HUES6 (cell line): ENCODE data around the gene DYNC2H1.

Source experiments
- H3K27ac ChIP-seq: 2 replicates; pipeline ENCODE4 v1.7.0; 2013; ENCODE audit warnings: low read depth, mild to moderate bottlenecking, low read length, inconsistent platforms
- H3K27me3 ChIP-seq: 2 replicates; pipeline ENCODE4 v1.6.1; 2013; ENCODE audit warnings: low read length; ENCODE audit not compliant: control insufficient read depth, insufficient read depth
- H3K36me3 ChIP-seq: 2 replicates; pipeline ENCODE4 v1.6.1; 2013; ENCODE audit warnings: low read length; ENCODE audit not compliant: control insufficient read depth, insufficient read depth
- H3K4me1 ChIP-seq: 2 replicates; pipeline ENCODE4 v1.6.1; 2013; ENCODE audit warnings: low read length; ENCODE audit not compliant: control insufficient read depth, insufficient read depth
- H3K4me3 ChIP-seq: 2 replicates; pipeline ENCODE4 v1.5.1; 2013; ENCODE audit warnings: low read depth, low read length
- H3K9ac ChIP-seq: one replicate; pipeline ENCODE4 v1.6.1; 2013; ENCODE audit warnings: mild to moderate bottlenecking, low read length
- H3K9me3 ChIP-seq: 2 replicates; pipeline ENCODE4 v1.6.1; 2013; ENCODE audit warnings: low read depth, low read length; ENCODE audit not compliant: control insufficient read depth, insufficient read depth

The DYNC2H1 gene

DNA sequence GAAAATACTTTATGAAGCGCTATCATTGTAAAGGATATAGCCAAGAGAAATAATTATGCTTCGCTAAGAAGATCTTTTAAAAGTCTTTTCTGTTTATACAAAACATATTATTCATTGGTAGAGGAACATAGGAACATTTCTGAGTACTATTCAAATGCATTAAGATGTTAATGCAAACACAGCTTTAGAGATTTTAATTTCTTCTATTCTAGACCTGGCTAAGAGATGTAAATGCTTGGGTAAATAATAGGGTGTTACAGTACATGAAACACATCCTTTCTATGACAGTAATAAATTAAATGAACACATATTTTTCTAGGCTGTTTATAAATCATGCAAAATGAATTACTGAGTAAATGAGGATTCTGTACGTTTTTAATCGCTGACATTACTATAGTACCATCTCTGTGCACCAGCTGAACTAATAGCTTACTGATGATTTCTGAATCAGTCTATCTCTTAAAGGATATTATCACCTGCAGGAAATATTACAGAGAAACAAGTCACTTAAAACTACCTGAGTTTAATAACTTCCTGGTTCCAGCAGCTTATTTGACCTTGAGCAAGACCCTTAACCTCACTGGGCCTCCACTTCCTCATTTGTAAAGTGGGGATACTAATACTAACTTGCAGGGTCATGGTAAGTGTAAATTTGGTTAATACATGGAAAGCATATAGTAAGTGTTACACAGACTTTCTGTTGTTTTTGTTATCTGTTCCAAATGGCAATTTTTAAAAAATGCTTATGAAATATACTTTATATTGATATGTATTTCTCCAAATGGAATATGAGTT is 344.9 kb downstream of the DYNC2H1 start:
- Histone ChIP-seq H3K4me1 (no peaks in the 10 kb centered on the region), H3K9ac (no peak overlapping the region), H3K36me3 (no peaks in the 10 kb centered on the region)

DNA sequence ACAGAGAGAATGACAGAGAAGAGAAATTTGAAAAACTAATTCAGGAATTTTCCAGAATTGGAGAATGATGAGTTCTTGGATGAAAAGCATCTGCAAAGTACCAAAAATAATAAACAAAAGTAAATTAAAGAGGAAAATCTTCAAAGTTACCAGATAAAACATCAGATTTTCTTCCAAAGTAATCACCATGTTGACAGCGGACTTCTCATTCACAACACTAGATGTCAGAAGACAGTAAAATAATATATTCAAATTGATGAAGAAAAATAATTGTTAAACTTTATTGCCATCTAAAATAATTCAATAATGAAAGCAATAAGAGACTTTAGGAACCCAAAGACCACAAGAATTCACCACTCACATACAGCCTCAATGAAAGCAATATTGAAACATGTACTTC is 355.2 kb downstream of the DYNC2H1 start:
- Histone ChIP-seq H3K9ac (no peak overlapping the region), H3K9me3 (no peaks in the 10 kb centered on the region), H3K4me3 (no peak overlapping the region), H3K27ac (no peak overlapping the region), H3K27me3 (no peaks in the 10 kb centered on the region), H3K36me3 (no peaks in the 10 kb centered on the region), H3K4me1 (no peaks in the 10 kb centered on the region)

More for the DNA sequence above, 344.9 kb downstream of the DYNC2H1 start:
- Histone ChIP-seq H3K9me3 (no peaks in the 10 kb centered on the region), H3K27me3 (no peaks in the 10 kb centered on the region), H3K27ac (no peak overlapping the region), H3K4me3 (no peak overlapping the region)

DNA sequence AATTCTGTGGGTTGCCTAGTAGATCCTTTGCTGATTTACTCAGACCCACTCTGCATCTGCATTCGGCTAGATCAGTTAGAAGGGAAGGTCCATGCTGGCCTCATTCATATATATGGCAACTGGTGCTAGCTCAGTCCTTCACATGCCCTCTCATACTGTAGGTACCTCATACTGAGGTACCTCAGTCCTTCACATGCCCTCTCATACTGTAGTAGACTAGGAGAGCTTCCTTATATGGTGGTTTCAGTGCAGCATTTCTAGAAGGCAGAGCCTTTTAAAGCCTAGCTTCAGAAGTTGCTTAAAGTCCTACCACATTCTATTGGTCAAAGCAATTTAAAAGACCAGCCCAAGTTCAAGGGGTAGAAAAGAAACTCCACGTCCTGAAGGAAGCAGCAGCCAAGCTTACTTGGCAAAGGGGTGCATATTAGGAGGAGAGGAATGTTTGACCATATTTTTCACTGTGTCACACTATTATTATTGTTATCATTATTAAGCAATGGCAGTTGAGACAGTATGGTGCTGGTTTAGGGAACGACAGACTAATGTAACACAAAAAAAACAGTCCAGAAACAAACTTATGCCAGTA is 356.4 kb downstream of the DYNC2H1 start:
- H3K27me3 ChIP-seq = no peaks in the 10 kb centered on the region
- H3K4me3 ChIP-seq = no peak overlapping the region
- no peak overlapping the region for H3K27ac ChIP-seq
- H3K9ac ChIP-seq = no peak overlapping the region
- H3K4me1 ChIP-seq = no peaks in the 10 kb centered on the region
- H3K9me3 ChIP-seq = no peaks in the 10 kb centered on the region
- H3K36me3 ChIP-seq = no peaks in the 10 kb centered on the region

DNA sequence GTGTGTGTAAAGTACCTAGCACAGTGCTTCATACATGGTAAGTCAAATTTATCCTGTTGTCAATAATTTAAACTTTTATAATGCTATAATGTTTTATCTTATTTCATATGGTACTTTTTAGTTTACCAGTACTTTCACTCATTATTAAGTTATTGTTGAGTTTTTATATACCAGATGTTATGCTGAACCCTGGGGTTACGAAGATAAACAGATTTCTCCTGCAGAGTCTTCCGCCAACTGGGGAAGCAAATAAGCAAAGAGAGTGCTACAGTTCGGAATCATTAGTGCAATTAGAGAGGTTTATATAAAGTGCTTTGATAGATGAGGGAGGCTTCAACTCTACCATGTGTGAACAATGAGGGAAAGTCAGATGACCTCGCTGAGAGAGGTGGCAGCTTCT is 362.3 kb downstream of the DYNC2H1 start:
- no peak overlapping the region for H3K27ac ChIP-seq
- no peaks in the 10 kb centered on the region for H3K36me3 ChIP-seq
- H3K4me1 ChIP-seq = no peaks in the 10 kb centered on the region
- H3K27me3 ChIP-seq = no peaks in the 10 kb centered on the region
- no peak overlapping the region for H3K4me3 ChIP-seq
- no peaks in the 10 kb centered on the region for H3K9me3 ChIP-seq
- no peak overlapping the region for H3K9ac ChIP-seq

DNA sequence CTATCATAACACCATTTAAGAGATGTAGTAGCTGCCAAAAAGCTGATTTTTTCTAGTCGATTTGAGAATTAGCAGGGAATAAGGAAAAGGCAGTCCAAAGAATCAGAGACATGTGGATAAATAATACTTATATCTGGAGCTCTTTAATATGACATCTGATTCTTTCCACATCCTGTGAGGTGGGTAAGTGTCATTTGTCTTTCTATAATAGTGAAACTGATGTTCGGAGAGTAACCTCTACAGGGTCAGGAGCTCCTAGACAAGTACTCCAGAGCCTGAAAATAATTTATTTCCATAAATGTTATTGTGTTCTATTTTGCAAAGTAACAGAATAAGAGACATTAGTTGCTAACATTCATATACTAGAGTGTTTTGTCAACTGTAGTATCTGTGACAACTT is 367.6 kb downstream of the DYNC2H1 start:
- no peaks in the 10 kb centered on the region for H3K36me3 ChIP-seq
- H3K27ac ChIP-seq = no peak overlapping the region
- H3K27me3 ChIP-seq = no peaks in the 10 kb centered on the region
- H3K4me1 ChIP-seq = no peaks in the 10 kb centered on the region
- H3K9ac ChIP-seq = no peak overlapping the region
- H3K9me3 ChIP-seq = no peaks in the 10 kb centered on the region
- H3K4me3 ChIP-seq = no peak overlapping the region

DNA sequence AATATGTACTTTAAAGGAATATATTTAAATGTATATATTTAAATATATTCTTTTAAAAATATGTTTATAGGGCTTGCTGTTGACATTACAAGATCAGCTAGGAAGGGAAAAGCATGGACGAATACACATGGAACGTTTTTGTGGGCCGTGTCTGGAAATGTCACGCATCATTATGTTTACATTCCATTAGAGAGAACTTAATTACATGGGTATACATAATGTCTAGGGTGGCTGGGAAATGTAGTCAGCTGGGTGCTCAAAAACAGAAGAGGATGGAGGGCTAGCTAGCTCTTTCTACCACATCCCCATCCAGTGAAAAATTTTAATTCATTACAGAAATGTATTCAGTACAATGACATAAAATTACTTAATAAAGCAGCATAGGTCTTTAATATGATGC is 371.2 kb downstream of the DYNC2H1 start:
- no peak overlapping the region for H3K9ac ChIP-seq
- no peak overlapping the region for H3K27ac ChIP-seq
- H3K27me3 ChIP-seq = no peaks in the 10 kb centered on the region
- no peaks in the 10 kb centered on the region for H3K36me3 ChIP-seq
- no peaks in the 10 kb centered on the region for H3K4me1 ChIP-seq
- no peak overlapping the region for H3K4me3 ChIP-seq
- H3K9me3 ChIP-seq = no peaks in the 10 kb centered on the region

DNA sequence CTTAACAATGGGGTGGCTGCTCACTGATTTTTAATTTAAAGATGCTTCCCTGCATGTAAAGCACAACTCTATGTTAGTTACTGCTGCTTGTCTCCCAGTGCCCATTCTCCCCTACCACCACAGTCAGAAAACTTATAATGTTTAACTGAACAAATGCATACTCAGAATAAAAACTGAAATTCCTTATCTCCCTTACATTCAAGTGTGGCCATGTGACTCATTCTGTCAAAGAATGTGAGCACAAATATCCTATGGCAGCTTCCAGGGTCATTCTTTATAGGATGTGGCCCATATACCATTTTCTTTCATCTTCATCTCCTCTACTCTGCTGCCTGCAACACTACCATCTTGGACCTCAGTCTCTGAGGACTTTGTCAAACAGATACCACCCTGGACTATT is 374.8 kb downstream of the DYNC2H1 start:
- Histone ChIP-seq H3K36me3 (no peaks in the 10 kb centered on the region), H3K4me3 (no peak overlapping the region), H3K9me3 (peaks cover 11% of the 10 kb centered on the region; the same call in 1 of the 2 replicates), H3K9ac (no peak overlapping the region), H3K27ac (no peak overlapping the region), H3K4me1 (no peaks in the 10 kb centered on the region; the same call in 1 of the 2 replicates), H3K27me3 (no peaks in the 10 kb centered on the region)

DNA sequence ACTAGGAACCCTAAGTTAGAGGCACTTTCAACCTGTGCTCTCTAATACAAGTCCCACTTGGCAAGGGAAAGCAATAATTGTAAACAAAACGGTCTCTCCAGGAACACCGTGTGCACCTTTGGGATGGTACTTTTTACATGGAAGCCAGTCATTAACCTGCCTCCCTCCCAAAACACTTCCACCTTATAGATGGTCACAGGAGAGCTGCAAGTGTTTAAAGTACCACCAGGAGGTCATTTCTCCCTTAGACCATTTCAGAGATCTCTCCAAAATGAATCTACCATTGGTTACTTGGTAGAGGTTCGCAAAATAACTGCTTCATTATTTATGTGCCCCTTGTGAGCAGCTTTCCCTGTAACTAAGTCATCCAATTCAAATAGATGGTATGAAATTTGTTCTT is 375.3 kb downstream of the DYNC2H1 start:
- H3K36me3 ChIP-seq = no peaks in the 10 kb centered on the region
- H3K4me3 ChIP-seq = no peak overlapping the region
- H3K27me3 ChIP-seq = no peaks in the 10 kb centered on the region
- H3K4me1 ChIP-seq = no peaks in the 10 kb centered on the region; the same call in 1 of the 2 replicates
- no peak overlapping the region for H3K9ac ChIP-seq
- no peak overlapping the region for H3K27ac ChIP-seq
- peaks cover 15% of the 10 kb centered on the region for H3K9me3 ChIP-seq

DNA sequence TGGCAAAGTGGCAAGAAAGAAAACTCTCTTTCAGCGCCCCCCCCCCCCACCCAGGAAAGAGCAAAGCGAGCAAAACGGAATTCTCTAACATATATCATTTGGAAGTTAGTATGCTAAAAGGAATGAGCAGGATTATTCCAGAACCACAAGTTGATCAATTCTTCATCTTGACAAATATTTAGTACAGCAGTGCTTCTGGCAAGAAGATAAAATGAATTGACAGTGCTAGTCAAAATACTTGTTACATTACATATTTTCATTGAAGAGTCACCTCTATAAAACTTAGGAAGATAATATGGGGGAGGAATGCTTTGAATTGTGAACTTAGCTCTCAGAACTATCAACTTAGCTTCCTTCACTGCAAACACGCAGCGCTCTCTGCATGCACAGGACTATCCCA is 377.4 kb downstream of the DYNC2H1 start:
- peaks cover 25% of the 10 kb centered on the region for H3K9me3 ChIP-seq
- no peaks in the 10 kb centered on the region for H3K27me3 ChIP-seq
- peaks cover 3% of the 10 kb centered on the region; the same call in 1 of the 2 replicates for H3K4me1 ChIP-seq
- no peak overlapping the region for H3K27ac ChIP-seq
- no peak overlapping the region for H3K4me3 ChIP-seq
- no peak overlapping the region for H3K9ac ChIP-seq
- no peaks in the 10 kb centered on the region for H3K36me3 ChIP-seq

DNA sequence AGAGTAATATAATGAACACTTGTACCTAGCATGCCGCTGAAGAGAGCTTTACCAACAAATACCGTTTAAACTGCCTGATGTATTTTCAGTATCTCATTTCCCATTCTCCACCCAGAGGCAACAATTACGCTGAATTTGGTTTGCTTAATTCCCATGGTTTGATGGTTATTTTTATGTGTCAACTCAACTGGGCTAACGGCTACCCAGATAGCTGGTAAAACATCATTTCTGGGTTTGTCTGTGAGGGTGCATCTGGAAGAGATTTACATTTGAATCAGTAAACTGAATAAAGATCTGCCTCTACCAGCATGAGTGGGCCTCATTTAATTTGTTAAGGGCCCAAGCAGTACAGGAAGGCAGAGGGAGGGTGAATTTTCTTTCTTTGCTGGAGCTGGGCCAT is 377.9 kb downstream of the DYNC2H1 start:
- Histone ChIP-seq H3K9ac (no peak overlapping the region), H3K36me3 (no peaks in the 10 kb centered on the region), H3K9me3 (peaks cover 25% of the 10 kb centered on the region), H3K4me3 (no peak overlapping the region), H3K27me3 (no peaks in the 10 kb centered on the region), H3K4me1 (peaks cover 8% of the 10 kb centered on the region; the same call in 1 of the 2 replicates), H3K27ac (no peak overlapping the region)

DNA sequence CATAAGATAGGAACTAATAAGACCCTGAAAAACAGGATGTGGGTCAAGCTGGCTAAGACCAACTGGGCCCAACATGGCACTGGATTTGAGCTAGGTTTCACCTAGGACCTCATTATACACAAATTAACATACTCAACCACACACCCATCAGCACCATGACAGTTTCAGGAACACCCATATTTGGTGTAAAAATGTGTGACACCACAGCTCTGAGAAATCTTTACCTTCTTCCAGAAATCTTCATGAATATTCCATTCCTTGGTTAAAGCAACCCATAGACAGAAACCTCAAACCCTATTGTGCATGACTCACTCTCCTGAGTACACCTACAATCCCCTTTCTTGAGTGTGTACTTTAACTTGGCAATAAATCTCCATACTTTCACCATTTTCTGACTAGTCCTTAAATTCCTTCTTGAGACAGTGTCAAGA is 378.8 kb downstream of the DYNC2H1 start:
- H3K9ac ChIP-seq = no peak overlapping the region
- peaks cover 12% of the 10 kb centered on the region; the same call in 1 of the 2 replicates for H3K4me1 ChIP-seq
- H3K27ac ChIP-seq = no peak overlapping the region
- no peak overlapping the region for H3K4me3 ChIP-seq
- H3K27me3 ChIP-seq = no peaks in the 10 kb centered on the region
- no peaks in the 10 kb centered on the region for H3K36me3 ChIP-seq
- H3K9me3 ChIP-seq = peaks cover 25% of the 10 kb centered on the region
